ENCODE results near the gene NAA80.

GRCh38 chr3:50255251-50255615 is 44.0 kb downstream of the NAA80 start:
- TF ChIP-seq RAD21 (IDR thresholded peaks at IDR 0.05; ENCODE audit: low read depth), result no peak
- TF ChIP-seq NFIC (IDR thresholded peaks at IDR 0.05), result no peak
